Neural cell (in vitro differentiated cells): ENCODE data around the gene CLEC16A. TPM values are rescaled to one million over a fixed set of nuclear protein-coding genes. Genes with fewer than 3 reads are reported as not detected.

Source experiments
- H2AFZ ChIP-seq: fragments of 200-600, 300-800 bp; sonication (generic), shearing (Covaris generic); 2 replicates; pipeline ENCODE4 v1.6.0; 2014; ENCODE audit warnings: low read depth, mild to moderate bottlenecking, antibody characterized with exemption, low read length, moderate library complexity
- H3F3A ChIP-seq: fragments of 200-600 bp; shearing (Covaris generic); 2 replicates; pipeline ENCODE4 v1.6.1; 2016; ENCODE audit warnings: mild to moderate bottlenecking, moderate library complexity, mixed read lengths, antibody characterized with exemption, low read length; ENCODE audit not compliant: insufficient read depth, poor library complexity, severe bottlenecking
- H3K27ac ChIP-seq: fragments of 200-600, 300-800 bp; sonication (generic), shearing (Covaris generic); 2 replicates; pipeline ENCODE4 v1.5.1; 2014; ENCODE audit warnings: mild to moderate bottlenecking, low read length, moderate library complexity
- H3K27me3 ChIP-seq: fragments of 300-800, 200-600 bp; sonication (generic), shearing (Covaris generic); 2 replicates; pipeline ENCODE4 v1.6.0; 2014; ENCODE audit warnings: mild to moderate bottlenecking, low read depth, low read length, moderate library complexity; ENCODE audit not compliant: insufficient read depth
- H3K36me3 ChIP-seq: fragments of 300-800, 200-600 bp; sonication (generic), shearing (Covaris generic); 2 replicates; pipeline ENCODE4 v1.5.1; 2014; ENCODE audit warnings: mild to moderate bottlenecking, antibody characterized with exemption, low read length, moderate library complexity; ENCODE audit not compliant: insufficient read depth
- H3K4me2 ChIP-seq: fragments of 300-800, 200-600 bp; sonication (generic), shearing (Covaris generic); 2 replicates; pipeline ENCODE4 v1.6.0; 2014; ENCODE audit warnings: mild to moderate bottlenecking, low read length
- H3K4me3 ChIP-seq: fragments of 300-800, 200-600 bp; sonication (generic), shearing (Covaris generic); 2 replicates; pipeline ENCODE4 v1.5.1; 2014; ENCODE audit warnings: mild to moderate bottlenecking, low read length, moderate library complexity
- H3K79me2 ChIP-seq: fragments of 200-600 bp; shearing (Covaris generic); replicated peaks from 2 replicates; pipeline ENCODE4 v1.6.0; 2014; ENCODE audit warnings: mild to moderate bottlenecking, low read length, moderate library complexity; ENCODE audit not compliant: insufficient read depth
- H3K9ac ChIP-seq: fragments of 300-800, 200-600 bp; sonication (generic), shearing (Covaris generic); 2 replicates; pipeline ENCODE4 v1.6.1; 2016; ENCODE audit warnings: mild to moderate bottlenecking, low read length, mixed read lengths
- H3K9me2 ChIP-seq: fragments of 200-600 bp; shearing (Covaris generic); 2 replicates; pipeline ENCODE4 v1.6.1; 2016; ENCODE audit warnings: mild to moderate bottlenecking, low read length, mixed read lengths; ENCODE audit not compliant: insufficient read depth
- H3K9me3 ChIP-seq: fragments of 200-600, 300-800 bp; sonication (generic), shearing (Covaris generic); 2 replicates; pipeline ENCODE4 v1.6.1; 2016; ENCODE audit warnings: mild to moderate bottlenecking, mixed run types, low read length, moderate library complexity, mixed read lengths
- H4K20me1 ChIP-seq: fragments of 200-600 bp; shearing (Covaris generic); 2 replicates; pipeline ENCODE4 v1.6.1; 2016; ENCODE audit warnings: mild to moderate bottlenecking, mixed run types; ENCODE audit not compliant: insufficient read depth
- CTCF ChIP-seq: fragments of 450-650 bp; IDR thresholded peaks from 2 replicates; pipeline ENCODE4 v1.5.1; 2014; ENCODE audit warnings: antibody characterized with exemption, mild to moderate bottlenecking, moderate library complexity; ENCODE audit not compliant: poor library complexity, severe bottlenecking
- EP300 ChIP-seq: fragments of 450-650 bp; conservative IDR thresholded peaks from 2 replicates; pipeline ENCODE4 v1.6.1; 2014; ENCODE audit warnings: antibody characterized with exemption, mild to moderate bottlenecking, moderate library complexity; ENCODE audit not compliant: poor library complexity, severe bottlenecking
- EZH2 ChIP-seq: fragments of 200-600, 300-800 bp; shearing (Covaris generic), sonication (generic); IDR thresholded peaks from 2 replicates; pipeline ENCODE4 v1.6.1; 2014; ENCODE audit warnings: antibody characterized with exemption, low read length, borderline replicate concordance, mild to moderate bottlenecking; ENCODE audit not compliant: insufficient read depth, poor library complexity, severe bottlenecking
- MXI1 ChIP-seq: fragments of 450-650 bp; conservative IDR thresholded peaks from 2 replicates; pipeline ENCODE4 v1.6.1; 2014; ENCODE audit warnings: antibody characterized with exemption, mild to moderate bottlenecking; ENCODE audit not compliant: poor library complexity, severe bottlenecking
- POLR2AphosphoS5 ChIP-seq: IDR thresholded peaks from 2 replicates; pipeline ENCODE4 v1.6.1; 2012
- RAD21 ChIP-seq: fragments of 450-650 bp; conservative IDR thresholded peaks from 2 replicates; pipeline ENCODE4 v1.6.1; 2014; ENCODE audit warnings: antibody characterized with exemption, mild to moderate bottlenecking, moderate library complexity
- REST ChIP-seq: IDR thresholded peaks from 2 replicates; pipeline ENCODE4 v1.6.1; 2012; ENCODE audit warnings: borderline replicate concordance
- SMC3 ChIP-seq: fragments of 450-650 bp; conservative IDR thresholded peaks from 2 replicates; pipeline ENCODE4 v1.6.1; 2014; ENCODE audit warnings: antibody characterized with exemption, mild to moderate bottlenecking, moderate library complexity; ENCODE audit not compliant: poor library complexity
- TAF1 ChIP-seq: IDR thresholded peaks from 2 replicates; pipeline ENCODE4 v1.6.1; 2012; ENCODE audit warnings: low read depth
- polyA plus RNA-seq: library from polyadenylated mRNA; depleted of rRNA; stranded (reverse); fragments of >200 nt; gene quantifications from 2 replicates; pipeline ENCODE4 v1.2.3, GENCODE V29; 2014

CLEC16A gene
- polyA plus RNA-seq, 1 donor from 2014 or later: 11.1 TPM

GRCh38 chr16:11205065-11205699 lies 260.8 kb downstream of the CLEC16A start:
- H4K20me1 ChIP-seq: no peaks in the 10 kb centered on the region
- no peak overlapping the region for H3K4me3 ChIP-seq
- no peak overlapping the region for H2AFZ ChIP-seq
- TF ChIP-seq POLR2AphosphoS5 (no peak), RAD21 (no peak), EP300 (no peak), TAF1 (no peak), SMC3 (no peak), MXI1 (no peak), REST (no peak), EZH2 (no peak), CTCF (no peak)
- no peaks in the 10 kb centered on the region for H3K36me3 ChIP-seq
- no peak overlapping the region for H3K4me2 ChIP-seq
- no peak overlapping the region for H3K9ac ChIP-seq
- no peak overlapping the region for H3K27ac ChIP-seq
- H3K79me2 ChIP-seq: no peaks in the 10 kb centered on the region
- no peaks in the 10 kb centered on the region for H3K9me2 ChIP-seq
- peaks cover 5% of the 10 kb centered on the region for H3K9me3 ChIP-seq
- H3F3A ChIP-seq: no peaks in the 10 kb centered on the region
- H3K27me3 ChIP-seq: no peaks in the 10 kb centered on the region

GRCh38 chr16:11205754-11206581 lies 261.6 kb downstream of the CLEC16A start:
- Histone ChIP-seq H3K9me3 (peaks cover 5% of the 10 kb centered on the region), H3K36me3 (no peaks in the 10 kb centered on the region), H3K9ac (no peak overlapping the region), H4K20me1 (no peaks in the 10 kb centered on the region), H3F3A (no peaks in the 10 kb centered on the region), H3K9me2 (no peaks in the 10 kb centered on the region), H2AFZ (no peak overlapping the region), H3K27ac (no peak overlapping the region), H3K4me3 (no peak overlapping the region), H3K79me2 (no peaks in the 10 kb centered on the region), H3K27me3 (no peaks in the 10 kb centered on the region), H3K4me2 (no peak overlapping the region)
- TF ChIP-seq CTCF (no peak), SMC3 (no peak), REST (no peak), EZH2 (no peak), RAD21 (no peak), POLR2AphosphoS5 (no peak)
